ENCODE measurements around the gene CCDC92. TPM values are rescaled to one million over a fixed set of nuclear protein-coding genes. Genes with fewer than 3 reads are reported as not detected.

CCDC92 gene
- polyA plus RNA-seq, 3 donors, result 4.4 to 11.6 (median 5.5) TPM

DNA sequence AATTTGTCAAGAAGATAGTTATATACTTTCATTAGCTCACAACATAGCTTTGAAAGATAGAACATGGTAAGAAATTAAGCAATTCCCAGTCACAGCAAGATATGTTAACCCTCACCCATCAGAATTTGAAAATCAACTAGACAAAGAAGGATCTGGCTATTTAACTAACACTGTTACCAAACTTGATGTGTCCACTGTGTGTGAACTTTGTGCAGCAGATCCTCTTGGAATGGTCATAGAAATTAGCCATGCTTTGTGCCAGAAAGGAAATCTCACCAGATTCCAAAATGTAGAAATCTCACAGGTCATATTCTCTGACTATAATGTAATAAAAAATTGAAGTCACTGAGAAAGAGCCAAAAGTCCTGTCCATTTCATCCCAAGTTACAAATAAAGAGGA, 46.5 kb upstream of the CCDC92 start:
- Mint-ChIP-seq H3K4me3 (no peak overlapping the region), H3K9me3 (no peaks in the 10 kb centered on the region), H3K27me3 (ENCODE audit: low read depth in 3 of 3) (peaks cover 0 to under 1% (median 0%) of the 10 kb centered on the region in 3 donors), H3K36me3 (peaks cover 0 to 2% of the 10 kb centered on the region in 2 donors), H3K27ac (no peak overlapping the region), H3K4me1 (peaks cover 7% of the 10 kb centered on the region)
- H3K27me3 ChIP-seq (ENCODE audit: control insufficient read depth in 2 of 2, insufficient read depth in 2 of 2, low read length in 2 of 2), result no peaks in the 10 kb centered on the region
- H3K27ac ChIP-seq (ENCODE audit: low read depth in 1 of 2, low read length in 2 of 2), result no peak overlapping the region
- H3K4me3 ChIP-seq (replicated peaks in 1 of 3; ENCODE audit: low read depth in 2 of 3, low read length in 3 of 3), result no peak overlapping the region
- H3K9ac ChIP-seq (ENCODE audit: insufficient read depth, low read length, poor library complexity, severe bottlenecking), result no peak overlapping the region
- no peak for DNase-seq
- no peaks in the 10 kb centered on the region for H3K36me3 ChIP-seq (replicated peaks in 1 of 2; ENCODE audit: control insufficient read depth in 1 of 2, insufficient read depth in 2 of 2, low read length in 2 of 2)
- H3K4me1 ChIP-seq (ENCODE audit: control insufficient read depth in 1 of 2, insufficient read depth in 2 of 2, low read length in 2 of 2), result peaks cover under 1 to 3% of the 10 kb centered on the region in 2 donors
- H3K9me3 ChIP-seq (replicated peaks in 1 of 2; ENCODE audit: control insufficient read depth in 1 of 2, insufficient read depth in 1 of 2, low read length in 2 of 2), result no peaks in the 10 kb centered on the region
- no peaks in the 10 kb centered on the region for H4K20me1 ChIP-seq (ENCODE audit: insufficient read depth, low read length)
- no peak overlapping the region for H3K4me2 ChIP-seq (replicated peaks; ENCODE audit: extremely low read depth, low read length, poor library complexity, severe bottlenecking)
- intact Hi-C loops (cut with micrococcal nuclease), result no loop called here
- TF ChIP-seq, protein P1, sequence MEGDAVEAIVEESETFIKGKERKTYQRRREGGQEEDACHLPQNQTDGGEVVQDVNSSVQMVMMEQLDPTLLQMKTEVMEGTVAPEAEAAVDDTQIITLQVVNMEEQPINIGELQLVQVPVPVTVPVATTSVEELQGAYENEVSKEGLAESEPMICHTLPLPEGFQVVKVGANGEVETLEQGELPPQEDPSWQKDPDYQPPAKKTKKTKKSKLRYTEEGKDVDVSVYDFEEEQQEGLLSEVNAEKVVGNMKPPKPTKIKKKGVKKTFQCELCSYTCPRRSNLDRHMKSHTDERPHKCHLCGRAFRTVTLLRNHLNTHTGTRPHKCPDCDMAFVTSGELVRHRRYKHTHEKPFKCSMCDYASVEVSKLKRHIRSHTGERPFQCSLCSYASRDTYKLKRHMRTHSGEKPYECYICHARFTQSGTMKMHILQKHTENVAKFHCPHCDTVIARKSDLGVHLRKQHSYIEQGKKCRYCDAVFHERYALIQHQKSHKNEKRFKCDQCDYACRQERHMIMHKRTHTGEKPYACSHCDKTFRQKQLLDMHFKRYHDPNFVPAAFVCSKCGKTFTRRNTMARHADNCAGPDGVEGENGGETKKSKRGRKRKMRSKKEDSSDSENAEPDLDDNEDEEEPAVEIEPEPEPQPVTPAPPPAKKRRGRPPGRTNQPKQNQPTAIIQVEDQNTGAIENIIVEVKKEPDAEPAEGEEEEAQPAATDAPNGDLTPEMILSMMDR (IDR thresholded peaks at IDR 0.05), result no peak
- no peak overlapping the region for H2AFZ ChIP-seq (ENCODE audit: insufficient read depth, low read depth, low read length, poor library complexity, severe bottlenecking)
- H3K79me2 ChIP-seq (ENCODE audit: insufficient read depth, low read length), result no peaks in the 10 kb centered on the region

DNA sequence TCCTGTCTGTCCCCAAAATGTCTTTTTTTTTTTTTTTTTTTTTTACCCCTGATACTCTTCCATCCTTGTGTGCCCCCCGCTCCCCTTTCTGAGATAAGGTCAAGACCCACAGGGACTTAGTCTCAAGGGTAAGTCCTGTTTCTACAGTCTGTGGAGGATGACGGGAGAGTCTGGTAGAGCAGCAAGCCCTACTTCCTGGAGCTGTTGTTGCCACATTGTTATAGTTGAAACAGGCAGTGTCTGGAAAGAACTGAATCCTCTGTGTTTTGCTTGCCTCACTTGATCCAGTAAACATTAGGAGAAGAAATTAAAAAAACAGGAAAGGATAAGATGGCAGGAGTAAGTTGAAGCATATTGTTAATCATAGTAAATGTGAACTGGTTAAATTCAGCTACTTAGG, 45.9 kb upstream of the CCDC92 start:
- no peak overlapping the region for H3K27ac Mint-ChIP-seq

More for the DNA sequence above, 45.9 kb upstream of the CCDC92 start:
- Mint-ChIP-seq H3K9me3 (no peaks in the 10 kb centered on the region), H3K27me3 (ENCODE audit: low read depth in 3 of 3) (no peaks in the 10 kb centered on the region), H3K36me3 (peaks cover 0 to 2% of the 10 kb centered on the region in 2 donors), H3K4me3 (no peak overlapping the region), H3K4me1 (peaks cover 6% of the 10 kb centered on the region)
- 0% methylated on average over 1 of the region's 2 CpGs for WGBS (ENCODE audit: insufficient coverage)
- H4K20me1 ChIP-seq (ENCODE audit: insufficient read depth, low read length), result no peaks in the 10 kb centered on the region
- no peak for DNase-seq
- no peaks in the 10 kb centered on the region for H3K27me3 ChIP-seq (ENCODE audit: control insufficient read depth in 2 of 2, insufficient read depth in 2 of 2, low read length in 2 of 2)
- no peaks in the 10 kb centered on the region for H3K9me3 ChIP-seq (replicated peaks in 1 of 2; ENCODE audit: control insufficient read depth in 1 of 2, insufficient read depth in 1 of 2, low read length in 2 of 2)
- TF ChIP-seq, protein P1 (IDR thresholded peaks at IDR 0.05), result no peak
- H2AFZ ChIP-seq (ENCODE audit: insufficient read depth, low read depth, low read length, poor library complexity, severe bottlenecking), result no peak overlapping the region
- no peak overlapping the region for H3K9ac ChIP-seq (ENCODE audit: insufficient read depth, low read length, poor library complexity, severe bottlenecking)
- no peaks in the 10 kb centered on the region for H3K36me3 ChIP-seq (replicated peaks in 1 of 2; ENCODE audit: control insufficient read depth in 1 of 2, insufficient read depth in 2 of 2, low read length in 2 of 2)
- no peak overlapping the region for H3K4me3 ChIP-seq (replicated peaks in 1 of 3; ENCODE audit: low read depth in 2 of 3, low read length in 3 of 3)
- intact Hi-C loops (cut with micrococcal nuclease), result no loop called here
- H3K27ac ChIP-seq (ENCODE audit: low read depth in 1 of 2, low read length in 2 of 2), result no peak overlapping the region
- H3K79me2 ChIP-seq (ENCODE audit: insufficient read depth, low read length), result no peaks in the 10 kb centered on the region
- H3K4me1 ChIP-seq (ENCODE audit: control insufficient read depth in 1 of 2, insufficient read depth in 2 of 2, low read length in 2 of 2), result no peaks in the 10 kb centered on the region
- H3K4me2 ChIP-seq (replicated peaks; ENCODE audit: extremely low read depth, low read length, poor library complexity, severe bottlenecking), result no peak overlapping the region

Data from CD14-positive monocyte (primary cell).